C4-2B (cell line): ENCODE data around the gene ZFAND3.

Experiments used
- H3K27ac ChIP-seq: fragments of 450-650 bp; 2 replicates; pipeline ENCODE4 v1.5.1; 2017
- ZFX ChIP-seq: fragments of 450-650 bp; IDR thresholded peaks from 2 replicates; pipeline ENCODE4 v1.6.1; 2017
- TF ChIP-seq, protein P1 (sequence below): fragments of 450-650 bp; conservative IDR thresholded peaks from 2 replicates; pipeline ENCODE4 v1.5.1; 2017; ENCODE audit warnings: mild to moderate bottlenecking

The ZFAND3 gene

DNA sequence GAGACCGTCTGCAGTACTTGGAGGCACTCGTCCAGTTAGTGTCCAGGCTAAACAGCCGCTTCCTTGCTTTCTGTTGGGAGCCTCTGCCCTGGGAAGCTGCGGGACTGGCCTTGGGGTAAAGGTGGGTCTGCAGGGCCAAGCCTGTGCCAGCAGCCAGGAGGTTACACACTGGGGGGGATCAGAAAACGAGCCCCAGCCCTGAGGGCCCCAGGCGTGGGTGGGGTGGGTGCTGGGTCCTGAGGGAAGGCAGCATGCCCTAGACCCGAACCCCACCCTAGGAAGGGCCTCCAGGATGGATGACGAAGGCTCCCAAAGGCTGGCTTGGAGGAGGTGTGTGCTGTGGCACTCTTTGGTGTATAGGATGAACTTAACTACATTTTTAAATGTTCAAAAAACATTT lies 335.2 kb downstream of the ZFAND3 start:
- TF ChIP-seq ZFX = no peak
- TF ChIP-seq, protein P1, sequence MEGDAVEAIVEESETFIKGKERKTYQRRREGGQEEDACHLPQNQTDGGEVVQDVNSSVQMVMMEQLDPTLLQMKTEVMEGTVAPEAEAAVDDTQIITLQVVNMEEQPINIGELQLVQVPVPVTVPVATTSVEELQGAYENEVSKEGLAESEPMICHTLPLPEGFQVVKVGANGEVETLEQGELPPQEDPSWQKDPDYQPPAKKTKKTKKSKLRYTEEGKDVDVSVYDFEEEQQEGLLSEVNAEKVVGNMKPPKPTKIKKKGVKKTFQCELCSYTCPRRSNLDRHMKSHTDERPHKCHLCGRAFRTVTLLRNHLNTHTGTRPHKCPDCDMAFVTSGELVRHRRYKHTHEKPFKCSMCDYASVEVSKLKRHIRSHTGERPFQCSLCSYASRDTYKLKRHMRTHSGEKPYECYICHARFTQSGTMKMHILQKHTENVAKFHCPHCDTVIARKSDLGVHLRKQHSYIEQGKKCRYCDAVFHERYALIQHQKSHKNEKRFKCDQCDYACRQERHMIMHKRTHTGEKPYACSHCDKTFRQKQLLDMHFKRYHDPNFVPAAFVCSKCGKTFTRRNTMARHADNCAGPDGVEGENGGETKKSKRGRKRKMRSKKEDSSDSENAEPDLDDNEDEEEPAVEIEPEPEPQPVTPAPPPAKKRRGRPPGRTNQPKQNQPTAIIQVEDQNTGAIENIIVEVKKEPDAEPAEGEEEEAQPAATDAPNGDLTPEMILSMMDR = no peak
- no peak overlapping the region for H3K27ac ChIP-seq

DNA sequence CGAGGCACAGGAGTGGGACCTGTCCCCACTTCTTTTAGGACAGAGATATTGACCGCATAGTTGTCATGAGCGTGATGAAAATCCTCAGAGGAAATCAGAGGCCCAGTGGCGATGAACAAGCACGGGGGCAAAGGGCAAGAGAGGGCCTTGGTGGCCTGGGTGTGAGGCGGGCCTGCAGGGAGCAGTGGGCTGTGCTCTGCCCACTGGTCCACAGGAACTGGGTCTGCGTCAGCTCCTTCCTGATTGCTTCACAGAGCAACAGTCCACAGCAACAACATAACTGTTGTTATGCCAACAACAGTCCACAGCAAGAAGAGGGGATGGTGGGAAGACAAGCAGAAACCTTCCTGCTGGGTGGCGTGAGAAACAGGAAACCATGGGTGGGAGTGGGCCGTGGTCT lies 335.6 kb downstream of the ZFAND3 start:
- H3K27ac ChIP-seq = no peak overlapping the region

DNA sequence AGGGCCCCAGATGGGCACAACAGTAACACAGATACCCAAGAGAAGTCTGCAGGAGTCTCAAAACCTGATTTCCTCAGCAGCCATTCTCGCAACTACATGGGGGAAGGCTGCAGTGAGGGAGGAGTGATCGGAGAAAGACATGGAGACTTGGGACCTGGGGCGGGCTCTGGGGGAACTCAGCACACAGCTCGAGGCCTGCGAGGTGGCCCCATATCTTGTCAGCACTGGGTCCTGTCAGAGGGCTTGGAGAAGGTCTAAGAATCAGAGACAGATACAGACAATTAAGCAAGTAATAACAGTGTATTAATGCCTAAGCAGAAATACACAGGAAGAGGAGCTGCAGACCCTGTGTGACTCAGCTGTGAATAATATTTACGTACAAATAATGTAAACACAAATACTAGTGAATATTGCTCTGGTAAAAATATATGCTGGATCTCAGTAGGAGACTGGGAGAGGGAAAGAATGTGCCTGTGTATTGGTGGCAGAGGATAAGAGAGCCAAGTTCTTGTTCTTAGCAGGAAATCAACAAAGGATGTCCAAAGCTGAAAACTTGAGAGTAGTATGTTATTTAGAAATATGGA lies 336.2 kb downstream of the ZFAND3 start:
- TF ChIP-seq, protein P1 = no peak
- no peak for TF ChIP-seq ZFX
- no peak overlapping the region for H3K27ac ChIP-seq

More for the DNA sequence above, 335.6 kb downstream of the ZFAND3 start:
- TF ChIP-seq, protein P1 = no peak
- TF ChIP-seq ZFX = no peak

DNA sequence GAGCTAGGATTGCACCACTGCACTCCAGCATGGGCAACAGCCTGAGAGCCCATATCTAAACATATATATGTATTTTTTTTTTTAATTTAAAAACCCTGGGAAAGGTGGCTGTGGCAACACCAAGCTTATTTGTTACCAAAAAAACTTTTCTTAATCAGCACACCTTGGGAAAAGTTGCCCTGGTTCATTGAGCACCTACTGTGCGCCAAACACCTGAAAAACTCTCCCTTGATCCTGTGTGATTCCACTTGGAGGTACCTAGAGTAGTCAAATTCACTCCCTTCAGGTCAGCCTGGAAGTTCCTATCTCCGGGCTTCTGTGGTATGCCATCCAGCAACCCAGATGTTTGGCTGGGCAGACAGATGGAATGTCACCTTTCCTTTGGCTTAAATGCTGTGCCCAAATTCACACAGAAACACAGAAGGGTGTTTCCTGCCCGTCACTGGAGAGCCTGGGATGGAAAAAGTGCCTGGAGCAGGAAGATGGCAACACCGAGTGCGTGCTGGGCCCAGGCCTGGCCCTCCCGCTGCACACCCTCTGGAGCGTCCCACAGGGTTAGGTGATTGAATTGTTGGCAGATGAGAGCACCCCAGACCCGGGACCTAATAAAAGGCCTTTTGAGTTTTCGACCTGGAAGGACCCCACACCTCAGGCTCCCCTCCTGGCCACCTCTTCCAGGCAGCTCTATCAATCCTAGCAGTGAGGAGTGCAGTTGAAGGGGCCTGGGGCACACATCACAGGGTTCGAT lies 337.5 kb downstream of the ZFAND3 start:
- H3K27ac ChIP-seq = no peak overlapping the region

DNA sequence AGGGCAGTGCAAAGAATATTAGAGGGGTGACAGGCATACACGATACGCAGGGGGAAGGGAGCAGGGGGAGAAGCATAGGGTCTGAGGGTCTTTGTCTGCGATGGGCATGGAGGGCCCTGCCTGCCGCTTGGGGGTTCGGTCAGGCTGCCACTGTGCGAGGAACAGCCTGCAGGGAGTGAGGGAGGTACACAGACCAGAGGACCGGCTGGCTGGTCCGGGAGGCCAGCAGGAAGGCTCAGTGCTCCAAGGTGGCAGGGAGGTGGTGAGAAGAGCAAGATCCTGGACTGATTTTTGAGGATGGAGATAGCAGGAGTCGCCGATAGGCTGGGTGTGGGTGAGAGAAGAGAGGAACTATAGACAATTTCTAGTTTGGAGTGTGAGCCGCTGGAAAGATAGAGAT lies 338.4 kb downstream of the ZFAND3 start:
- TF ChIP-seq, protein P1 = no peak
- TF ChIP-seq ZFX = no peak
- no peak overlapping the region for H3K27ac ChIP-seq

More for the DNA sequence above, 337.5 kb downstream of the ZFAND3 start:
- TF ChIP-seq, protein P1 = no peak
- no peak for TF ChIP-seq ZFX

DNA sequence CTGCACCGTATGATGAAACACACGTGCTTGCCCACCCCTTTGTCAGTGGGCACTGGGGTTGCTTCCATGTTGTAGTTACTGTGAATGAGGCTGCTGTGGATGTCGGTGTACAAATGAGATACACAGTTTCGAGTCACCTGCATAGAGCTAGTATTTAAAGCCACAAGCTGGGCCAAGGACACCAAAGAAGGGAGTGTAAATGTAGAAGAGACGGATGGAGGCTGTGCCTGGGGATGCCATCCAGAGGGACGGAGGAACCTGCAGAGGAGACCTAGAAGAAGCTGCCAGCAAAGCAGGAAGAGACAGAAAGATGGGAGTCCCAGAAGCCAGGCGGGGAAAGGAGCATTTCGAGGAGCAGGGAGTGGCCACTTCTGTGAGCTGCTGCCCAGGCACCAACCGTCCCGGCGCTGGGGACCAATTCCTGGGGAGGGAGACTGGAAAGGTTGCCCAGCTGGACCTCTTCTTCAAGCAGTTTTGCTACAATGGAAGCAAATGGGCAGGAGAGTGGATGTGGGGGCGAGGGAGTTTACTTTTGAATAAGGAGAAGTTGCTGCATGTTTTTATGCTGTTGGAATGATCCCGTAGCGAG lies 339.3 kb downstream of the ZFAND3 start:
- no peak overlapping the region for H3K27ac ChIP-seq
- TF ChIP-seq ZFX = no peak
- TF ChIP-seq, protein P1 = no peak

DNA sequence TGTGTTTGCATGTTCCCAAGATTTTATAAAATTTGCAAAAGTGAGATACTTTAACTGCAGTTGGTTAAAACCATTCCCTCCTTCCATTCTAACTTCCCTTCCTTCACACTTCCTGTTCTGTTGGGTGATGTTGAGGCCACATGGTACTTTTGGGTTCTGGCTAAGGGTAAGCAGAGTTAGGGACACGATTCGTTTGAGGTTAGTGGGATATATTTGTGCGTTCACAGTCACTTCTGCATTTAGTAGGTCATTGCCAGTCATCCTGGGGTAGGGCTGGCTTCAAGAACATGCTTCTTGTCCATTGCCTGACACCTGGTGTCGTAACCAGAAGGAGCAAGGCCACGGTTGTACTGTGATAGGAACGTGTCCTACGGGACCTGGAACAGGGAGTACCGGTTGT lies 340.1 kb downstream of the ZFAND3 start:
- TF ChIP-seq ZFX = no peak
- TF ChIP-seq, protein P1 = no peak
- H3K27ac ChIP-seq = no peak overlapping the region
